MCF 10A (cell line): ENCODE results near the gene ADGRG3. TPM values are rescaled to one million over a fixed set of nuclear protein-coding genes. Genes with fewer than 3 reads are reported as not detected.

ENCODE experiments used
- BruUV-seq: library from RNA; stranded (reverse); fragments of 400-500 nt; replicated peaks from 2 replicates; lab custom pipeline; 2021; lab: Mats Ljungman, UMichigan
- CTCF ChIA-PET: fragments of 300-600 bp; sonication (Branson Sonifier 250); formaldehyde crosslinking; extraction: SDS; loops from one replicate; lab custom pipeline; 2021; ENCODE audit warnings: antibody characterized with exemption, inconsistent platforms; lab: Yijun Ruan, JAX
- POLR2A ChIA-PET: fragments of 300-600, 350-650 bp; sonication (Branson Sonifier 250); formaldehyde crosslinking; extraction: SDS; loops from one replicate; lab custom pipeline; 2020; ENCODE audit warnings: antibody characterized with exemption, inconsistent platforms; lab: Yijun Ruan, JAX
- DNase-seq: peaks from one replicate; pipeline ENCODE4 v3.0.0-alpha.2; 2018; ENCODE audit not compliant: unreplicated experiment
- H3K27ac Mint-ChIP-seq: one replicate; pipeline ENCODE4 v1.8.0; 2022; ENCODE audit warnings: mild to moderate bottlenecking, low read depth, mixed read lengths; ENCODE audit not compliant: unreplicated experiment
- H3K27me3 Mint-ChIP-seq: one replicate; pipeline ENCODE4 v1.8.0; 2022; ENCODE audit warnings: mixed read lengths; ENCODE audit not compliant: insufficient read depth, unreplicated experiment
- H3K36me3 Mint-ChIP-seq: one replicate; pipeline ENCODE4 v1.8.0; 2022; ENCODE audit warnings: mild to moderate bottlenecking, moderate library complexity, mixed read lengths; ENCODE audit not compliant: insufficient read depth, unreplicated experiment
- H3K4me1 Mint-ChIP-seq: one replicate; pipeline ENCODE4 v1.8.0; 2022; ENCODE audit warnings: mixed read lengths; ENCODE audit not compliant: insufficient read depth, unreplicated experiment
- H3K4me3 Mint-ChIP-seq: one replicate; pipeline ENCODE4 v1.8.0; 2022; ENCODE audit warnings: mild to moderate bottlenecking, moderate library complexity, mixed read lengths; ENCODE audit not compliant: unreplicated experiment
- H3K9me3 Mint-ChIP-seq: one replicate; pipeline ENCODE4 v1.8.0; 2022; ENCODE audit warnings: mixed read lengths; ENCODE audit not compliant: unreplicated experiment
- CTCF ChIP-seq: fragments of 200-600 bp; IDR thresholded peaks from one replicate; pipeline ENCODE4 v1.8.0; 2022; ENCODE audit warnings: antibody characterized with exemption, mild to moderate bottlenecking; ENCODE audit not compliant: unreplicated experiment
- intact Hi-C: fragments of 100-400 bp; cut with micrococcal nuclease; formaldehyde crosslinking; loops from 2 replicates; pipeline ENCODE4 v1.14.1; 2022
- total RNA-seq: library from RNA; stranded (reverse); gene quantifications from 2 replicates; pipeline ENCODE4 v1.2.3, GENCODE V29; 2022

The ADGRG3 gene
- total RNA-seq, 1 experiment from 2014 or later = not detected

GRCh38 chr16:57735755-57736418 lies 67.8 kb downstream of the ADGRG3 start, which contains the start of gene KATNB1:
Gene KATNB1, plus strand, starts transcription at chr16:57735770. Its CDS starts 1,474 bp downstream, at chr16:57737244.
- Mint-ChIP-seq H3K4me3 (peak within 1 kb of the TSS; percentile 93), H3K36me3 (no peaks in the 10 kb centered on the region), H3K4me1 (peaks cover 23% of the 10 kb centered on the region), H3K9me3 (no peaks in the 10 kb centered on the region), H3K27me3 (no peaks in the 10 kb centered on the region), H3K27ac (peak within 1 kb of the TSS; percentile 96)
- BruUV-seq = no TSS peak
- ChIA-PET CTCF (interaction anchor here (0.6 to 2.9 kb wide), 12 partner anchors 9 to 437 kb away, joined by 3 to 21 read pairs (median 4); no protein-coding TSS in a partner anchor), POLR2A (interaction anchor here (0.7 to 2.3 kb wide), 20 partner anchors 10 to 392 kb away, joined by 3 to 10 read pairs (median 4); partner anchors contain the start of gene USB1)
- DNase-seq = peak; percentile 5
- intact Hi-C loops = loop anchor here (1.0 to 5.0 kb wide), 2 partner anchors 144 to 160 kb away; no protein-coding TSS in a partner anchor
- TF ChIP-seq CTCF = no peak

- POLR2A ChIA-PET = interaction anchor here (0.9 to 2.3 kb wide), 7 partner anchors 9 to 391 kb away, joined by 3 to 7 read pairs (median 3); no protein-coding TSS in a partner anchor
- TF ChIP-seq CTCF = no peak
- intact Hi-C loops = loop anchor here (5.0 kb wide), 1 partner anchor 144 kb away; no protein-coding TSS in a partner anchor
- Mint-ChIP-seq H3K4me1 (peaks cover 18% of the 10 kb centered on the region), H3K27ac (peak overlapping the region; percentile 96), H3K36me3 (no peaks in the 10 kb centered on the region), H3K27me3 (no peaks in the 10 kb centered on the region), H3K4me3 (peak overlapping the region; percentile 93), H3K9me3 (no peaks in the 10 kb centered on the region)
- peak; percentile 52 for DNase-seq
- CTCF ChIA-PET = interaction anchor here (0.6 to 2.9 kb wide), 11 partner anchors 15 to 438 kb away, joined by 3 to 21 read pairs (median 6); no protein-coding TSS in a partner anchor
- BruUV-seq = no TSS peak
Measured at GRCh38 chr16:57736419-57737351, 68.6 kb downstream of the ADGRG3 start.

GRCh38 chr16:57738844-57739243 lies 70.7 kb downstream of the ADGRG3 start:
- H3K9me3 Mint-ChIP-seq = no peaks in the 10 kb centered on the region
- no peak for TF ChIP-seq CTCF
- ChIA-PET POLR2A (no interaction called here), CTCF (interaction anchor here (1.1 to 1.2 kb wide), 2 partner anchors 17 to 148 kb away, joined by 3 read pairs; no protein-coding TSS in a partner anchor)
- H3K36me3 Mint-ChIP-seq = peaks cover 5% of the 10 kb centered on the region
- no peak overlapping the region for H3K27ac Mint-ChIP-seq
- intact Hi-C loops = loop anchor here (5.0 kb wide), 1 partner anchor 147 kb away; no protein-coding TSS in a partner anchor
- H3K4me1 Mint-ChIP-seq = peaks cover 11% of the 10 kb centered on the region
- BruUV-seq = no TSS peak
- no peak for DNase-seq
- no peaks in the 10 kb centered on the region for H3K27me3 Mint-ChIP-seq
- H3K4me3 Mint-ChIP-seq = no peak overlapping the region

Other genes with a start within 250 kb of the ADGRG3 start
- gene CIAPIN1, start 220.9 kb upstream of the ADGRG3 start, total RNA-seq = 99.9 and 105 TPM in 2 replicates
- gene COQ9, start 220.8 kb upstream of the ADGRG3 start, total RNA-seq = 72.5 and 80.8 TPM in 2 replicates
- 43.3 and 44.8 TPM in 2 replicates for gene POLR2C, start 205.6 kb upstream of the ADGRG3 start, total RNA-seq
- gene DOK4, start 181.8 kb upstream of the ADGRG3 start, total RNA-seq = 6.4 and 7.5 TPM in 2 replicates
- gene CCDC102A, start 131.7 kb upstream of the ADGRG3 start, total RNA-seq = 3.8 and 4.1 TPM in 2 replicates
- not detected in 2 replicates for gene ADGRG5, start 125.7 kb upstream of the ADGRG3 start, total RNA-seq
- gene ADGRG1, start 39.7 kb upstream of the ADGRG3 start, total RNA-seq = 10.1 and 10.2 TPM in 2 replicates
- gene DRC7, start 26.5 kb downstream of the ADGRG3 start, total RNA-seq = not detected in 2 replicates
- gene KATNB1, start 67.5 kb downstream of the ADGRG3 start, total RNA-seq = 22.7 and 30.6 TPM in 2 replicates
- gene KIFC3, start 134.2 kb downstream of the ADGRG3 start, total RNA-seq = 97.1 and 120 TPM in 2 replicates